GM19467 (cell line): ENCODE data around the gene VWA3A.
"Not testable (repeated sequence)": the region's sequence is repeated elsewhere in the genome, so short reads cannot be mapped to it uniquely, and the experiment has no call there.

ENCODE experiments used
- ATAC-seq: cut with Tn5 transposase; IDR thresholded peaks from one replicate; pipeline ENCODE4 v1.9.1; 2021; ENCODE audit warnings: mild to moderate bottlenecking, moderate library complexity; ENCODE audit not compliant: unreplicated experiment

The VWA3A gene

GRCh38 chr16:22128537-22128936 is 36.2 kb downstream of the VWA3A start:
- ATAC-seq = not testable (repeated sequence)

DNA sequence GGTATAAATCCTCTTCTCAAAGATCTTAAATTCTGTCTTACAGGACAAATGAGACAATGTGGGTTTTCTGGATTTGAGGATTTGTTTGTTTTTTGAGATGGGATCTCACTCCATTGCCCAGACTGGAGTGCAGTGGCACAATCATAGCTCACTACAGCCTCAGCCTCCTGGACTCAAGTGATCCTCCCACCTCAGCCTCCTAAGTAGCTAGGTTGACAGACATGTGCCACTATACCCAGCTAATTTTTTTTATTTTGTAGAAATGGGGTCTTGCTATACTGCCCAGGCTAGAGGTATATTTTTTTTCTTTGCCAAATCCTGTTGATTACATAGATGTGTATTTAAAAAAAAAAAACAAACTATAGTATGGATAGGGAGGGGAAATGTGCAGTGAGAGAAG is 38.2 kb downstream of the VWA3A start:
- ATAC-seq = no peak

- ATAC-seq = no peak
These were observed 40.5 kb downstream of the VWA3A start for GRCh38 chr16:22132801-22133200.

- no peak for ATAC-seq
These were observed 46.1 kb downstream of the VWA3A start for GRCh38 chr16:22138482-22138881.

DNA sequence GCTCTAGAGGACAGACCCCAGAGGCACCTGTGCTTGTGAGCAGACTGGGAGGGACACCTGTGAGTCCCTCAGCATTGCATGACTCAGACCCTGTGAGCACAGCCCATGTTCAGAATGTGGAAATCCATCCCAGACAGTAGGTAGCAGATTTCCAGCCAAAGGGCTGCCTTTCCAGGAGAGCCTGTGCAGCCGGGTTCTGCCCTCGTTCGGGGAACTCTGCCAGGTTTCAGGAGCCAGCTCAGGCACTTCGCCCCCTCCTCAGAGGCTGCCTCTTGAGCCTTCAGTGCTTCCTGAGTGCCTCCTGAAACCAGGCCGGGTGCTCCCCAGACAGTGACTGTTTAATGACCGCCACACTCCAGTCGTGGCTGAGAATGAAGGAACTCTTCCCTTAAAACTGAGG is 46.7 kb downstream of the VWA3A start:
- ATAC-seq = no peak

GRCh38 chr16:22139732-22140131 is 47.4 kb downstream of the VWA3A start:
- no peak for ATAC-seq

DNA sequence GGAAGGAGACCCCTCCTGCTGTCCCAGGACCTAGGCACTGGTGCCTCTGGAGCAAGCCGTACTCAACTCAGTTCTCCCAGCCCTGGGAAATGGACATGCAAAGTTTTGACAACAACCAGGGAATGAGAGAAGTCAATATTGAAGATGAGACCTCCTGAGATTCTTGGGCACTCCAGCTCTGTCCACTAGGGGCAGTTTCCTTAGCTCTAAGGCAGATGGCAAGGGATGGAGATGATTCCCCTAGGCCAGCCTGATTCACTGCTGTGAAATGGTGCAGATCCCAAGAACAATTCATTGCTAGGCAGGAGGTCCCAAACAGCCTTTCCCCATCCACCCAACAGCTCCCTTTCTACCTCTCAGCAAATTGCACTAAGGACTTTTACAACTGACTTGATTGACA is 49.4 kb downstream of the VWA3A start:
- ATAC-seq = no peak

- no peak for ATAC-seq
These were observed 52.2 kb downstream of the VWA3A start for GRCh38 chr16:22144520-22144919.

DNA sequence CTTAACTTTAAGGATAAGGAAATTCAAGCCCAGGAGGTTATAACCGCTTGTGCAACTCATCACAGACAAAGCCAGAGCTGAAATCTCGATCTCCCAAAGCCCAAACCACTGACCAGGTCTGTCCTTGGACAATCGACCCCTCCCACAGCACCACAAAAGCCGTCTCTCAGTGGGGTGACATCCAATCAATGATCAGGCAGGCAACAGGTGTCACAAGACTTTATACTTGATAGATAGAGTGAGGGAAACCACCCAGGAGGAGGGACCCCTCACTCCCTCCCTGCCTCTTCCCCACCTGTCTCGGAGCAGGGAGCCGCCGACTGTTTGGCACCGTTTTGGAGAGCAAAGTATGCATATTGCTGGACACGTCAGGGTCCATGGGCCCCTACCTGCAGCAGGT is 55.5 kb downstream of the VWA3A start:
- no peak for ATAC-seq

- ATAC-seq = no peak
These were observed 59.1 kb downstream of the VWA3A start for GRCh38 chr16:22151246-22151998.

DNA sequence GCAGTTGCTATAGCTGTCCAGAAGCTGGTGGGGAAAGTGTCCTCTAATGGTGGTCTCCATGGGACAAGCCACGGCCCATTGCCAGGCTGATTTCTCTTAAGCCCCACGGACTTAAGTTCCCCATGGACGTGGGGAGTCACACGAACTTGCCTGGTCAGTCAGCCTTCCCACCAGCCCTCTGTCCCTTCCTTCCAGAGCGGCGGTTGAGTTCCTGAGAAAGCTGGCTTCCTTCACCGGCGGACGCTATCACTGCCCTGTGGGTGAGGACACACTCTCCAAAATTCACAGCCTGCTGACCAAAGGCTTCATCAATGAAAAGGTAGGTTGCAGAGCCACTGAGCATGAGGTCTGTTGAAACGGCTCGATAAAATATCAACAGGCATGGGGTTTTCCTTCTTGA is 60.0 kb downstream of the VWA3A start:
- ATAC-seq = no peak

DNA sequence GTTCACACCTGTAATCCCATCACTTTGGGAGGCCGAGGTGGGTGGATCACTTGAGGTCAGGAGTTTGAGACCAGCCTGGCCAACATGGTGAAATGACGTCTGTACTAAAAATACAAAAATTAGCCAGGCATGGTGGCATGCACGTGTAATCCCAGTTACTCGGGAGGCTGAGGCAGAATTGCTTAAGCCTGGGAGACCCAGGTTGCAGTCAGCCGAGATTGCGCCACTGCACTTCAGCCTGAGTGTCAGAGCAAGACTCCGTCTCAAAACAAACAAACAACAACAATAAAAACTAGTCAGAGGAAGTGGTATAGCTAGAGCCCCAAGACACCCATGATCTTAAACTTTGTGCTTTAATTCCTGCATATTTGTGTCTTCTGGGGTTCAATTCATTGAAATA is 60.7 kb downstream of the VWA3A start:
- not testable (repeated sequence) for ATAC-seq

DNA sequence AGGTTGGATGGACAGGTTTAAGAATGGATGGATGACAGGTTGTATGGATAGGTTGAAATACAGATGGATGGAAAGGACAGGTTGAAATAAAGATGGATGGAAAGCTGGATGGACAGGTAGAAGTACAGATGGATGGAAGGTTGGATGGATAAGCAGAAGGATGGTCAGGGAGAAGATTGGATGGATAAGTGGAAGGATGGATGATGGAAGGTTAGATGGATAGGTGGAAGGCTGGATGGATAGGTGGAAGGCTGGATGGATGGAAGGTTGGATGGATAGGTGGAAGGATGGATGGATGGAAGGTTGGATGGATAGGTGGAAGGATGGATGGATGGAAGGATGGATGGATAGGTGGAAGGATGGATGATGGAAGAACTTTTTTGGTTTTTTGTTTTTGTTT is 69.1 kb downstream of the VWA3A start:
- no peak for ATAC-seq

DNA sequence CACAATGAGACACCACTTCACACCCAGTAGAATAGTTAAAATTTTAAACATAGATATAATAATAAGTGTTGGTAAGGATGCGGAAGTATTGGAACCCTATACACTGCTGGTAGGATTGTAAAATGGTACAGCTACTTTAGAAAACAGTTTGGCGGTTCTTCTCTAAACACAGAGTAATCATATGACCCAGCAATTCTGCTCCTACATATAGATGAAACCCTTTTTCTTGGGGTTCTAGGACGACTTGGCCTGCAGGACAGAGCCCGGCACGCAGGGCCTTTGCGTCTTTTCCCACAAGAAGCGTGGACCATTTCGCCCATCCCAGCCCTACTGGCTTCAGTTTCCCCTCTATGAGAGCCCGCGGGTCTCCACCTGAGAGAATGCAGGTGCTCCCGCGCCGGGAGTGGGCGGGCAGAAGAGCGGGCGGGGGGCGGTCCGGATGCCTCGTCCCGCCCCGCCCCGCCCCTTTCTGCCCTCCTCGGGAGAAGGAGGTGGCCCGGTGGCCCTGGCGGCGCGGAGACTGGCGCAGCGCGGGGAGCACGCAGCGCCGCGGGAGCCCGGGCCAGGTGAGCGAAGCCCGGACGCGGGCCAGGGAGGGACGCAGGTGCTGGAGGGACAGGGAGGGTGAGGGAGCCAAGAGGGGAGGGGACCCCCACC is 69.8 kb downstream of the VWA3A start, which contains the start of gene SDR42E2:
Gene SDR42E2 (plus strand): TSS at position 508 of the 657 bp plus-strand sequence. CDS start 3,077 bp downstream, outside the sequence.
- ATAC-seq = no peak

DNA sequence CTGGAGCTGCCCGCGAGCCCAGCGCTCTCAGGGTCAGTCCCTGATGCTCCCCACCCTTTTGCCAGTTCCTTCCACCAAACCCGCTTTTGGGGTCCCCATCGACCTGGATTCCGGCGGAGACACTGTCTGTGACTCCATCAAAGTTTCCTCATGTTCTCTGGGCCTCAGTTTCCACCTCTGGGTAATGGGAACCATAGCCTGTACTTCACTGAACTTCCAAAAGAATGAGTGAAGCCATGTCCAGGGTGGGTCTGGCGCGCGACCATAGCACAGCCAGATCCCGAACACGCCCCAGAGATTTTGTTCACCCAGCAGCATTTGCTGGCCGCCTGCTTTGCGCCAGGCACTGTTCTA is 70.3 kb downstream of the VWA3A start:
- ATAC-seq = no peak

DNA sequence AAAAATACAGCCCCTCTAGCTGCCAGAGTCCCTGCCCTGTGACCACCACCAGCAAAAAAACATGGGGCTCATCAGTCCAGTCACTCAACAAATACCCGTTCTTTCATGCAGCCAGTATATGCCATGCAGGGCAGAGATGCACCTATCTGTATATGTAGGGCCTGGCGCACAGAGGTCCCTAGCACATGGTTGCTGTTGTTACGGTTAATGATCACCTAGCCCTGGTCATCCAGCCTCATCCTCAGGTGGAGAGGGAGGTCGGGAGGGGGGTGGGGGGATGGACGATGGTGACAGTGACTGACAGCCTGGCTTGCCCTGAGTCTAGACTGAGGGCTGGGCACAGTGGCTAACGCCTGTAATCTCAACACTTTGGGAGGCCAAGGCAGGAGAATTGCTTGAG is 71.5 kb downstream of the VWA3A start:
- no peak for ATAC-seq

DNA sequence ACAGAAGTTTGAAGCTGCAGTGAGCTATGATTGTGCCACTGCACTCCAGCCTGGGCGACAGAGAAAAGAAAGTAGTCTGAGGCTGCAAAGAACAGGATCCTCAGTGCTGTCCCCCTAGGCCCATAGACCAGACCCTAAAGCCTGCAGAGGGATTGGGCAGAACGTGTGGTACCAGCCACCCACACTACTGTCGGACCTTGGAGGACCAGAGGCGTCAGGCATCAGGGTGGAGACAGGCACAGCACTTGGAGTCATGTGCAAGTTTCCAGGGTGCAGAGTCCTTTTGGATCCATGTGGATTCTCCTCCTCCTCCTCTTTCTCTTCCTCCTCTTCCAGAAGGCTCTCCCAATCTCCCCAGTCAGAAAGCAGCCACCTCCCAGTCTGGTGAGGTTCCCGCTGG is 72.1 kb downstream of the VWA3A start:
- no peak for ATAC-seq

DNA sequence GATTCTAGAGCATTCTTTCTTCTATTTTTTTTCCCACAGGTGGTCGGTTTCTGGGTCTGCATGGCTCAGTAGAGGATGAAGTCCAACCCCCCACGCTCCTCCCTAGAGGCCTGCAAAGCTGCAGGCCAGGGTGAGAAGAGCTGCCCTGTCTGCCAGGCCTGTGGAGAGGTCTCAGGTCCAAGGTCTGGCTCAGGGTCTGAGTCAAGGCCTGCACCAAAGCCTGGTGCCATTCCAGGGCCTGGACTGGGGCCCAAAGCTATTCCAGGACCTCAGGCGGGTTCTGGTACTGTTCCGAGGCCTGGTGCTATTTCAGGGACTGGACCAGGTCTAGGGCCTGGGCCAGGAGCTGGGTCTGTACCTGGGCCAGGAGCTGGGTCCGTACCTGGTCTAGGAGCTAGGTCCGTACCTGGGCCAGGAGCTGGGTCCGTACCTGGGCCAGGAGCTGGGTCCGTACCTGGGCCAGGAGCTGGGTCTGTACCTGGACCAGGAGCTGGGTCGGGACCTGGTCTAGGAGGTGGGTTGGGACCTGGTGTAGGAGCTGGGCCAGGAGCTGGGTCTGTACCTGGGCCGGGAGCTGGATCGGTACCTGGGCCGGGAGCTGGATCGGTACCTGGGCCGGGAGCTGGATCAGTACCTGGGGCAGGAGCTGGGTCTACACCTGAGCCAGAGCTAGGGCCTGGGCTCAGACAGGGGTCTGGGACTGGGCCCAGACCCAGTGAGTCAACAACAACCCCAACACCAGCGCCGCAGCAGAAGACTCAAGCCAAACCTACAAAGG is 73.4 kb downstream of the VWA3A start:
- no peak for ATAC-seq

DNA sequence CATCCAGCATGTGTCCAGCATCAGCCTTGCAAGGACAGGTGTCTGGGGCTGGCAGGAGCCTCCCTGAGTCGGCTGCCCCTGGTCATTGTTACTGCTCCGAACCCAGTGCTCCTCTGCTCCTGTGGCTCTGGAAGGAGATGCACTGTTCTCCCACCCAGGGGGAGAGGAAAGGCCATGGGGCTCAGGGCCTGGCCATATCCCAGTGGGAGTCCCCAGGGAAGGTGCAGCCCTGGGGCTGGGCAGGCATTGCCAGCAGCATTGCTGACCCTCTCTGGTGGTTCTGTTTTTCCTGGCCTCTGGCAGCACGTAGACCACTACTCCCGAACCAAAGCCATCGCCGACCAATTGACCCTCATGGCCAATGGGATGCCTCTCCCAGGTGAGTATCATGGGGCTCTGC is 79.6 kb downstream of the VWA3A start:
- ATAC-seq = no peak

DNA sequence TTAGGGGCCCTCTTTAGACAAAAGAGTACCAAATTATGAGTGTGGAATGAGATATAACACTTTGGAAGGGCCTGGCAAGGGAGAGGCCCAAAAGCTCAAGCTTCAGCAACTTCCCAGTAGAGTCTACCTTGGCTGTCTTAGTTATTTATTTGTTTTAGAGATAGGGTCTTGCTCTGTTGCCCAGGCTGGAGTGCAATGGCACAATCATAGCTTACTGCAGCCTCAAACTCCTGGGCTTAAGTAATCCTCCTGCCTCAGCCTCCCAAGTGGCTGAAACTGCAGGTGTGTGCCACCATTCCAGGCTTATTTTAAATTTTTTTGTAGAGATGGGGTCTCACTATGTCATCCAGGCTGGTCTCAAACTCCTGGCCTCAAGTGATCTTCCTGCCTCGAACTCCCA is 80.3 kb downstream of the VWA3A start:
- not testable (repeated sequence) for ATAC-seq

DNA sequence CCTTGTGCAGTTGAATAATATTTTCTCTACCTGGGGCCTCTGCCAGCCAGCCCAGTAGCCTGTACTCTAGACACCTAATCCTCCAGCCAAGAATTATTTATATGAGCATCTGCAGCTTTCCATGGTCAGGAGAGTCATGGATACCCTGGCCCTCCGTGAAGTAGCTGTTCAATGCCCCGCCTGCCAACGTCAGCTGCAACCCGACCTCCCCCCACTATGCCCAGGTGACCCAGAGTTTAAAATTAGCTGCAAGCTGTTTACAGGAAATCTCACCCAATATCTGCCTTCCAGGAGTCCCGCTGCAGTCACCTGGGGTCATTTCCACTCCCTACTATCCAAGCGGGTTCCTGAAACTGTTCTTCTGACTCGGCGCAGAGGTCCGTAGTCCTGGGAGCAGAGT is 82.3 kb downstream of the VWA3A start:
- no peak for ATAC-seq
